Transverse colon (tissue), 4 donors: Measurements from ENCODE around the gene ARL6IP5.

ENCODE experiments used
- CTCF ChIP-seq, 5 experiments: fragments of 200-600 bp in 3 of 5; fragments of 450-650 bp in 2 of 5; sonication (generic) in 3 of 5; IDR thresholded peaks; 1 replicate in 2 of 5; 2 replicates in 3 of 5; pipeline ENCODE4 v1.5.1; 2016 to 2017; ENCODE audit warnings: antibody characterized with exemption in 5 of 5, inconsistent platforms in 3 of 5, mild to moderate bottlenecking in 2 of 5, moderate library complexity in 1 of 5
- EP300 ChIP-seq: sonication (generic); formaldehyde crosslinking; IDR thresholded peaks from one replicate; pipeline ENCODE4 v1.6.1; 2017; ENCODE audit warnings: antibody characterized with exemption, low read depth
- POLR2A ChIP-seq: fragments of 450-650 bp; IDR thresholded peaks from one replicate; pipeline ENCODE4 v1.6.1; 2016; ENCODE audit warnings: antibody characterized with exemption, mild to moderate bottlenecking, moderate library complexity
- POLR2AphosphoS5 ChIP-seq, 3 donors: sonication (generic); formaldehyde crosslinking; IDR thresholded peaks; one replicate each; pipeline ENCODE4 v1.6.1; 2016; ENCODE audit warnings: antibody characterized with exemption in 3 of 3

GRCh38 chr3:69116162-69116561 is 31.4 kb downstream of the ARL6IP5 start:
- TF ChIP-seq CTCF (IDR thresholded peaks at IDR 0.05) = no peak
- no peak for TF ChIP-seq EP300
- no peak for TF ChIP-seq POLR2A
- TF ChIP-seq POLR2AphosphoS5 (IDR thresholded peaks at IDR 0.05) = no peak
